NB4 (cell line): ENCODE results near the gene STAM2.

Experiments used
- DNase-seq: peaks from one replicate; pipeline ENCODE4 v3.0.0; 2010; ENCODE audit warnings: low read depth
- H3K4me3 ChIP-seq: one replicate; pipeline ENCODE4 v1.5.1; 2011; ENCODE audit warnings: mild to moderate bottlenecking, low read depth, low read length, moderate library complexity
- MAX ChIP-seq: IDR thresholded peaks from 2 replicates; pipeline ENCODE4 v1.6.1; 2011; ENCODE audit warnings: low read depth, low read length
- MYC ChIP-seq: IDR thresholded peaks from 2 replicates; pipeline ENCODE4 v1.6.1; 2011; ENCODE audit warnings: low read depth, low read length
- POLR2A ChIP-seq: IDR thresholded peaks from 2 replicates; pipeline ENCODE4 v1.6.1; 2011; ENCODE audit warnings: mild to moderate bottlenecking; ENCODE audit not compliant: insufficient read length; ENCODE audit errors: extremely low read depth
- TF ChIP-seq, protein P1 (sequence below): IDR thresholded peaks from one replicate; pipeline ENCODE4 v1.5.1; 2012; ENCODE audit warnings: low read depth, low read length

The STAM2 gene

DNA sequence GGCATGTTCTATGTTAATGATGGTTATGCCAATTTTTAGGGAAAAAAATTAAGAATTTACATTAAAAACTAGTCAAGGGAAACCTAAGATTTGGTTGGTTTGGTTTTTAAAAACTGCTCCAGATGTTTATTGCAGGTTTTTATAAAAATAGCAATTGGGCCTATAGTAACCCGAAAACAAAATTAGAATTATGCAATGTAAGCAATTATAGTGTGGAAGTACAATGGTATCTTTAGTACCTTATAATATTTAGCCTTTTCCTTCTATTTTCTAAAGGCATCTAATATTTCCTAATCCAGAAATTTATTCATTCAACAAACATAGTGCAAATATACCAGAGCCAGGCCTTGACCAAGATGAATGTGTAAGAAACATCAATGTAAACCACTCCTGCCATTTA is 104.0 kb downstream of the STAM2 start:
- H3K4me3 ChIP-seq, result no peak overlapping the region
- DNase-seq, result no peak
- TF ChIP-seq, protein P1, sequence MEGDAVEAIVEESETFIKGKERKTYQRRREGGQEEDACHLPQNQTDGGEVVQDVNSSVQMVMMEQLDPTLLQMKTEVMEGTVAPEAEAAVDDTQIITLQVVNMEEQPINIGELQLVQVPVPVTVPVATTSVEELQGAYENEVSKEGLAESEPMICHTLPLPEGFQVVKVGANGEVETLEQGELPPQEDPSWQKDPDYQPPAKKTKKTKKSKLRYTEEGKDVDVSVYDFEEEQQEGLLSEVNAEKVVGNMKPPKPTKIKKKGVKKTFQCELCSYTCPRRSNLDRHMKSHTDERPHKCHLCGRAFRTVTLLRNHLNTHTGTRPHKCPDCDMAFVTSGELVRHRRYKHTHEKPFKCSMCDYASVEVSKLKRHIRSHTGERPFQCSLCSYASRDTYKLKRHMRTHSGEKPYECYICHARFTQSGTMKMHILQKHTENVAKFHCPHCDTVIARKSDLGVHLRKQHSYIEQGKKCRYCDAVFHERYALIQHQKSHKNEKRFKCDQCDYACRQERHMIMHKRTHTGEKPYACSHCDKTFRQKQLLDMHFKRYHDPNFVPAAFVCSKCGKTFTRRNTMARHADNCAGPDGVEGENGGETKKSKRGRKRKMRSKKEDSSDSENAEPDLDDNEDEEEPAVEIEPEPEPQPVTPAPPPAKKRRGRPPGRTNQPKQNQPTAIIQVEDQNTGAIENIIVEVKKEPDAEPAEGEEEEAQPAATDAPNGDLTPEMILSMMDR, result no peak
- no peak for TF ChIP-seq MAX

GRCh38 chr2:152071092-152071491 is 104.5 kb downstream of the STAM2 start:
- DNase-seq, result no peak
- TF ChIP-seq, protein P1, result no peak
- TF ChIP-seq MYC (no peak), POLR2A (no peak), MAX (no peak)
- H3K4me3 ChIP-seq, result no peak overlapping the region

DNA sequence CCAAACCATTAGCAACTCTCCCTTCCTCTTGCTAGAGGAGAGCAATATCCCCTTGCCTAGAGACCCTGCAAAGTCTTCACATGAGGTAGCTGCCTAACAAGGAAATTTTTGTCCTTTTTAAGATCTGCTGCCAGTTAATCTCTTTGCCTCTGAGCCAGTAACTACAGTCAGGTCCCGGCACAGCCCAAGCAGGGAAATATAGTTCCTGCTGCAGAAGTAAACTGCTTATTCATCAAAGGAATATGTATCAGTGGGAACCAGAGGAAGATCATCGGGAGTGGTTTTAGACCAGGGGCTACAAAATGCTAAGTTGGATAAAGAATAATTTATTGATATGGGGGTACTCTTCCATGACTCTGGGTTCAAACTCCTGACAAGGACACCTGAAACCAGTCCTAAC is 107.3 kb downstream of the STAM2 start:
- TF ChIP-seq, protein P1, result no peak
- TF ChIP-seq POLR2A, result no peak
- no peak for TF ChIP-seq MYC
- TF ChIP-seq MAX, result no peak
- no peak overlapping the region for H3K4me3 ChIP-seq
- no peak for DNase-seq

GRCh38 chr2:152067823-152068222 is 107.7 kb downstream of the STAM2 start:
- DNase-seq, result no peak
- no peak overlapping the region for H3K4me3 ChIP-seq
- no peak for TF ChIP-seq POLR2A
- TF ChIP-seq MYC, result no peak
- no peak for TF ChIP-seq MAX
- TF ChIP-seq, protein P1, result no peak
